HCT116 (cell line): Measurements from ENCODE around the gene FTO. TPM values are rescaled to one million over a fixed set of nuclear protein-coding genes. Genes with fewer than 3 reads are reported as not detected.

ENCODE experiments used
- ATAC-seq: fragments of 200-7000 bp; cut with Tn5 transposase; 2 replicates; pipeline ENCODE4 v1.9.1; 2020; ENCODE audit warnings: mild to moderate bottlenecking, moderate library complexity
- BruUV-seq: library from RNA; stranded (reverse); fragments of 400-500 nt; replicated peaks from 2 replicates; lab custom pipeline; 2021; lab: Mats Ljungman, UMichigan
- CTCF ChIA-PET: fragments of 300-600 bp; sonication (Branson Sonifier 250); formaldehyde crosslinking; loops from one replicate; lab custom pipeline; 2021; ENCODE audit warnings: antibody characterized with exemption; lab: Charles Lee
- POLR2A ChIA-PET: fragments of 300-600, 350-600 bp; sonication (Branson Sonifier 250); formaldehyde crosslinking; loops from one replicate; lab custom pipeline; 2021; ENCODE audit warnings: antibody characterized with exemption; lab: Charles Lee
- RAD21 ChIA-PET, 2 experiments: fragments of 300-600 bp; sonication (Branson Sonifier 250); formaldehyde crosslinking; loops; one replicate each; lab custom pipeline; 2023; ENCODE audit warnings: low total read pairs in 2 of 2; ENCODE audit not compliant: uncharacterized antibody in 2 of 2, unreplicated experiment in 2 of 2, low non-redundant PET in 1 of 2; lab: Charles Lee
- DNase-seq: peaks from one replicate; pipeline ENCODE4 v3.0.0-alpha.2; 2010; ENCODE audit warnings: low read depth, low spot score
- H2AFZ ChIP-seq: fragments of 200-600 bp; shearing (Covaris generic), sonication (generic); 2 replicates; pipeline ENCODE4 v1.6.1; 2017; ENCODE audit warnings: low read depth, mixed run types, mixed read lengths, antibody characterized with exemption, low read length; ENCODE audit not compliant: poor library complexity, severe bottlenecking
- H3K27ac ChIP-seq: 2 replicates; pipeline ENCODE4 v1.5.1; 2012; ENCODE audit warnings: low read depth, low read length
- H3K27me3 ChIP-seq: fragments of 200-600 bp; sonication (generic); 2 replicates; pipeline ENCODE4 v1.6.1; 2016; ENCODE audit warnings: mixed run types, low read length, mixed read lengths; ENCODE audit not compliant: insufficient read depth
- H3K36me3 ChIP-seq, 2 experiments: fragments of 200-500 bp in 1 of 2; fragments of 200-600 bp in 1 of 2; sonication (Bioruptor generic) in 1 of 2; sonication (generic) in 1 of 2; 2 replicates each; pipeline versions ENCODE4 v1.5.1 to v1.6.1; 2014 to 2016; ENCODE audit warnings: low read length in 2 of 2, inconsistent platforms in 1 of 2, mixed read lengths in 1 of 2, mixed run types in 1 of 2; ENCODE audit not compliant: insufficient read depth in 2 of 2, control insufficient read depth in 1 of 2
- H3K4me1 ChIP-seq, 2 experiments: fragments of 200-600 bp in 1 of 2; sonication (generic) in 1 of 2; 2 replicates each; pipeline versions ENCODE4 v1.5.1 to v1.6.1; 2012 to 2017; ENCODE audit warnings: low read length in 2 of 2, inconsistent platforms in 1 of 2, mild to moderate bottlenecking in 1 of 2, mixed read lengths in 1 of 2, mixed run types in 1 of 2, moderate library complexity in 1 of 2; ENCODE audit not compliant: insufficient read depth in 2 of 2, control insufficient read depth in 1 of 2
- H3K4me2 ChIP-seq: fragments of 200-600 bp; sonication (generic); 2 replicates; pipeline ENCODE4 v1.6.1; 2017; ENCODE audit warnings: mixed run types, low read length, mixed read lengths
- H3K4me3 ChIP-seq, 2 experiments: fragments of 200-600 bp in 1 of 2; sonication (generic) in 1 of 2; replicated peaks in 1 of 2; 2 replicates each; pipeline ENCODE4 v1.5.1; 2011 to 2016; ENCODE audit warnings: low read length in 2 of 2, control low read depth in 1 of 2, low read depth in 1 of 2, mild to moderate bottlenecking in 1 of 2, mixed read lengths in 1 of 2, mixed run types in 1 of 2
- H3K79me2 ChIP-seq: fragments of 200-600 bp; sonication (generic); 2 replicates; pipeline ENCODE4 v1.6.1; 2017; ENCODE audit warnings: mild to moderate bottlenecking, mixed run types, low read length, moderate library complexity, mixed read lengths; ENCODE audit not compliant: insufficient read depth
- H3K9ac ChIP-seq: fragments of 200-600 bp; sonication (generic); 2 replicates; pipeline ENCODE4 v1.6.1; 2016; ENCODE audit warnings: low read length, mixed read lengths
- H3K9me2 ChIP-seq: fragments of 200-600 bp; sonication (generic), shearing (Covaris generic); 2 replicates; pipeline ENCODE4 v1.6.1; 2017; ENCODE audit warnings: mixed run types, mild to moderate bottlenecking, moderate library complexity; ENCODE audit not compliant: insufficient read depth
- H3K9me3 ChIP-seq, 2 experiments: fragments of 200-500 bp in 1 of 2; fragments of 200-600 bp in 1 of 2; sonication (Bioruptor generic) in 1 of 2; sonication (generic) in 1 of 2; 2 replicates each; pipeline ENCODE4 v1.6.1; 2014 to 2017; ENCODE audit warnings: low read length in 2 of 2, mixed read lengths in 2 of 2, inconsistent platforms in 1 of 2, low read depth in 1 of 2, mild to moderate bottlenecking in 1 of 2, mixed run types in 1 of 2, moderate library complexity in 1 of 2; ENCODE audit not compliant: control insufficient read depth in 1 of 2, insufficient read depth in 1 of 2
- H4K20me1 ChIP-seq: fragments of 200-600 bp; sonication (generic), shearing (Covaris generic); 2 replicates; pipeline ENCODE4 v1.6.1; 2017; ENCODE audit warnings: mixed run types, mild to moderate bottlenecking, moderate library complexity; ENCODE audit not compliant: insufficient read depth
- ELF1 ChIP-seq: IDR thresholded peaks from 2 replicates; pipeline ENCODE4 v1.6.1; 2012; ENCODE audit warnings: low read depth, borderline replicate concordance
- EZH2phosphoT487 ChIP-seq: fragments of 200-600 bp; IDR thresholded peaks from 2 replicates; pipeline ENCODE4 v1.6.1; 2018; ENCODE audit warnings: antibody characterized with exemption, borderline replicate concordance
- FOSL1 ChIP-seq: IDR thresholded peaks from 2 replicates; pipeline ENCODE4 v1.6.1; 2012; ENCODE audit warnings: low read depth
- JUND ChIP-seq: IDR thresholded peaks from 2 replicates; pipeline ENCODE4 v1.6.1; 2012
- POLR2A ChIP-seq: IDR thresholded peaks from 2 replicates; pipeline ENCODE4 v1.7.0; 2011; ENCODE audit warnings: borderline replicate concordance; ENCODE audit not compliant: insufficient read depth, insufficient read length; ENCODE audit errors: extremely low read depth
- SRF ChIP-seq: IDR thresholded peaks from 2 replicates; pipeline ENCODE4 v1.6.1; 2012; ENCODE audit warnings: low read depth
- YY1 ChIP-seq: IDR thresholded peaks from 2 replicates; pipeline ENCODE4 v1.6.1; 2011; ENCODE audit warnings: low read length, low read depth, moderate library complexity, mild to moderate bottlenecking; ENCODE audit not compliant: insufficient replicate concordance; ENCODE audit errors: extremely low read depth
- ZFX ChIP-seq: fragments of 450-650 bp; IDR thresholded peaks from 2 replicates; pipeline ENCODE4 v1.6.1; 2017
- ZNF274 ChIP-seq: fragments of 200-500 bp; sonication (Bioruptor generic); IDR thresholded peaks from 2 replicates; pipeline ENCODE4 v1.6.1; 2014; ENCODE audit warnings: mild to moderate bottlenecking, low read depth, low read length, inconsistent platforms
- intact Hi-C: fragments of 100-400 bp; cut with micrococcal nuclease; formaldehyde crosslinking; loops from 2 replicates; pipeline ENCODE4 v1.10.0; 2022
- total RNA-seq: library from RNA; stranded (reverse); gene quantifications from one replicate; pipeline ENCODE4 v1.2.1, GENCODE V29; 2021; ENCODE audit not compliant: unreplicated experiment
- TF ChIP-seq, protein P1 (sequence below): IDR thresholded peaks from 2 replicates; pipeline ENCODE4 v1.6.1; 2012
- TF ChIP-seq, protein P2 (sequence below): IDR thresholded peaks from 2 replicates; pipeline ENCODE4 v1.6.1; 2012; ENCODE audit warnings: low read depth

FTO gene
- total RNA-seq, 1 experiment from 2014 or later = 55.2 TPM

GRCh38 chr16:53886482-53887378, 182.8 kb downstream of the FTO start:
- Histone ChIP-seq H3K36me3 (no peaks in the 10 kb centered on the region), H3K4me3 (no peak overlapping the region), H3K27ac (no peak overlapping the region), H2AFZ (no peak overlapping the region), H3K9me2 (no peaks in the 10 kb centered on the region), H3K4me2 (no peak overlapping the region), H3K9me3 (no peaks in the 10 kb centered on the region), H3K9ac (no peak overlapping the region), H3K4me1 (no peaks in the 10 kb centered on the region), H3K79me2 (no peaks in the 10 kb centered on the region), H3K27me3 (no peaks in the 10 kb centered on the region), H4K20me1 (no peaks in the 10 kb centered on the region)
- intact Hi-C loops = no loop called here
- BruUV-seq = no TSS peak
- no peak for ATAC-seq
- ChIA-PET POLR2A (no interaction called here), RAD21 (no interaction called here), CTCF (no interaction called here)
- TF ChIP-seq FOSL1 = no peak
- no peak for TF ChIP-seq POLR2A
- no peak for TF ChIP-seq YY1
- no peak for TF ChIP-seq ELF1
- TF ChIP-seq JUND = no peak
- TF ChIP-seq EZH2phosphoT487 = no peak
- TF ChIP-seq SRF = no peak
- TF ChIP-seq, protein P1, sequence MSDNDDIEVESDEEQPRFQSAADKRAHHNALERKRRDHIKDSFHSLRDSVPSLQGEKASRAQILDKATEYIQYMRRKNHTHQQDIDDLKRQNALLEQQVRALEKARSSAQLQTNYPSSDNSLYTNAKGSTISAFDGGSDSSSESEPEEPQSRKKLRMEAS = no peak
- no peak for TF ChIP-seq ZFX
- TF ChIP-seq ZNF274 = no peak
- TF ChIP-seq, protein P2, sequence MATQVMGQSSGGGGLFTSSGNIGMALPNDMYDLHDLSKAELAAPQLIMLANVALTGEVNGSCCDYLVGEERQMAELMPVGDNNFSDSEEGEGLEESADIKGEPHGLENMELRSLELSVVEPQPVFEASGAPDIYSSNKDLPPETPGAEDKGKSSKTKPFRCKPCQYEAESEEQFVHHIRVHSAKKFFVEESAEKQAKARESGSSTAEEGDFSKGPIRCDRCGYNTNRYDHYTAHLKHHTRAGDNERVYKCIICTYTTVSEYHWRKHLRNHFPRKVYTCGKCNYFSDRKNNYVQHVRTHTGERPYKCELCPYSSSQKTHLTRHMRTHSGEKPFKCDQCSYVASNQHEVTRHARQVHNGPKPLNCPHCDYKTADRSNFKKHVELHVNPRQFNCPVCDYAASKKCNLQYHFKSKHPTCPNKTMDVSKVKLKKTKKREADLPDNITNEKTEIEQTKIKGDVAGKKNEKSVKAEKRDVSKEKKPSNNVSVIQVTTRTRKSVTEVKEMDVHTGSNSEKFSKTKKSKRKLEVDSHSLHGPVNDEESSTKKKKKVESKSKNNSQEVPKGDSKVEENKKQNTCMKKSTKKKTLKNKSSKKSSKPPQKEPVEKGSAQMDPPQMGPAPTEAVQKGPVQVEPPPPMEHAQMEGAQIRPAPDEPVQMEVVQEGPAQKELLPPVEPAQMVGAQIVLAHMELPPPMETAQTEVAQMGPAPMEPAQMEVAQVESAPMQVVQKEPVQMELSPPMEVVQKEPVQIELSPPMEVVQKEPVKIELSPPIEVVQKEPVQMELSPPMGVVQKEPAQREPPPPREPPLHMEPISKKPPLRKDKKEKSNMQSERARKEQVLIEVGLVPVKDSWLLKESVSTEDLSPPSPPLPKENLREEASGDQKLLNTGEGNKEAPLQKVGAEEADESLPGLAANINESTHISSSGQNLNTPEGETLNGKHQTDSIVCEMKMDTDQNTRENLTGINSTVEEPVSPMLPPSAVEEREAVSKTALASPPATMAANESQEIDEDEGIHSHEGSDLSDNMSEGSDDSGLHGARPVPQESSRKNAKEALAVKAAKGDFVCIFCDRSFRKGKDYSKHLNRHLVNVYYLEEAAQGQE = no peak
- no peak for DNase-seq
